ENCODE data around the gene ASB4. TPM values are rescaled to one million over a fixed set of nuclear protein-coding genes. Genes with fewer than 3 reads are reported as not detected.

The ASB4 gene
- total RNA-seq, 4 donors from 2014 or later: 1.3 TPM; not detected in 3

DNA sequence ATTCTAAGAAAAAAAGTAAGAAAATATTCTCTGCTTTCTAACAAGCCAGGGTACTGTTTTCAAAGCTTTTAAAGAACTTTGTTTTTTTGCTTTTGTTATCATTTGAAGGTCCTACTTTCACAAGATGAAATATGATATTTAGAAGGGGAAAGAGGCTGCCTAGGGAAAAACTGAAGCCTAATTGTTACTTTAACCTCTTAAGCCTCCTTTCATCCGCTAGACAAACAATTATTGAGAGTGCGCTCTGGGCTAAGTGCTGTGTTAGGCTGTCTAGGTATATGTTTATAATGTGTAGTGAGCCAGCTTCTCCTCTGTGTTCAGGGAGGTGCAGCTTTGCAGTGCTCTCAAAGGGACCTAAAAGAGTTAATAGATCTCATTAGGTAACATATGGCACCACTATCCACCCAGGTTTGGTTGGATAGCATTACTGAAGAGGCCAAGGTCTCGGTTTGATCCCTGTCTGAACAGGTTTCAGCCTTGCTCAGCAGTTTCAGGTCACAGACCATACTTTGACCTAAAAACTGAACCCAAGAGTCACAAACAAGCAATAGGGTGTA lies 92.6 kb downstream of the ASB4 start:
- TF ChIP-seq, protein P1, sequence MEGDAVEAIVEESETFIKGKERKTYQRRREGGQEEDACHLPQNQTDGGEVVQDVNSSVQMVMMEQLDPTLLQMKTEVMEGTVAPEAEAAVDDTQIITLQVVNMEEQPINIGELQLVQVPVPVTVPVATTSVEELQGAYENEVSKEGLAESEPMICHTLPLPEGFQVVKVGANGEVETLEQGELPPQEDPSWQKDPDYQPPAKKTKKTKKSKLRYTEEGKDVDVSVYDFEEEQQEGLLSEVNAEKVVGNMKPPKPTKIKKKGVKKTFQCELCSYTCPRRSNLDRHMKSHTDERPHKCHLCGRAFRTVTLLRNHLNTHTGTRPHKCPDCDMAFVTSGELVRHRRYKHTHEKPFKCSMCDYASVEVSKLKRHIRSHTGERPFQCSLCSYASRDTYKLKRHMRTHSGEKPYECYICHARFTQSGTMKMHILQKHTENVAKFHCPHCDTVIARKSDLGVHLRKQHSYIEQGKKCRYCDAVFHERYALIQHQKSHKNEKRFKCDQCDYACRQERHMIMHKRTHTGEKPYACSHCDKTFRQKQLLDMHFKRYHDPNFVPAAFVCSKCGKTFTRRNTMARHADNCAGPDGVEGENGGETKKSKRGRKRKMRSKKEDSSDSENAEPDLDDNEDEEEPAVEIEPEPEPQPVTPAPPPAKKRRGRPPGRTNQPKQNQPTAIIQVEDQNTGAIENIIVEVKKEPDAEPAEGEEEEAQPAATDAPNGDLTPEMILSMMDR (IDR thresholded peaks at IDR 0.05): no peak
- TF ChIP-seq POLR2A (IDR thresholded peaks at IDR 0.05): no peak
- no peak for DNase-seq
- no peaks in the 10 kb centered on the region for H3K4me1 ChIP-seq
- no peak overlapping the region for H3K4me3 ChIP-seq
- H3K27me3 ChIP-seq: no peaks in the 10 kb centered on the region
- peak overlapping the region in 1 of 4 donors; percentile 59 for H3K27ac ChIP-seq
- H3K9me3 ChIP-seq: no peaks in the 10 kb centered on the region
- H3K36me3 ChIP-seq: peaks cover 0 to under 1% (median 0%) of the 10 kb centered on the region in 3 donors

DNA sequence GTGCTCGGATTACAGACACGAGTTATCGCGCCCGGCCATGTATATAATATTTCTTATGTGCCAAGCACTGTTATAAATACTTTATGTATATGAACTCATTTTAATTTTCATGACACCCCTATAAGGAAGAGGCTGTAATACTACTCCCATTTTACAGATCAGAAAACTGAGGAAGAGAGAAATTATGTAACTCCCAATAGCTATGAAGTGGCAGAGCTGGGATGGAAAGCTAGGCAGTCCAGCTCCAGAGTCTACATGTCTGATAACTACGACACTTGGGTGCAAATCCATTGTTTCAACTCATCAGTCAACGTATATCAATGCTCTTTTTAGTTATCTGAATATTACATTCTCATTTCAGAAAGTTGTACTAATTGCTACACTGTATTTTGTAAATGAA lies 93.6 kb downstream of the ASB4 start:
- no peak overlapping the region for H3K4me3 ChIP-seq
- H3K4me1 ChIP-seq: no peaks in the 10 kb centered on the region
- peaks cover 0 to 10% (median 0%) of the 10 kb centered on the region in 3 donors for H3K36me3 ChIP-seq
- no peaks in the 10 kb centered on the region for H3K9me3 ChIP-seq
- H3K27ac ChIP-seq: no peak overlapping the region
- TF ChIP-seq, protein P1 (IDR thresholded peaks at IDR 0.05): no peak
- no peak for TF ChIP-seq POLR2A (IDR thresholded peaks at IDR 0.05)
- no peak for DNase-seq
- H3K27me3 ChIP-seq: no peaks in the 10 kb centered on the region

DNA sequence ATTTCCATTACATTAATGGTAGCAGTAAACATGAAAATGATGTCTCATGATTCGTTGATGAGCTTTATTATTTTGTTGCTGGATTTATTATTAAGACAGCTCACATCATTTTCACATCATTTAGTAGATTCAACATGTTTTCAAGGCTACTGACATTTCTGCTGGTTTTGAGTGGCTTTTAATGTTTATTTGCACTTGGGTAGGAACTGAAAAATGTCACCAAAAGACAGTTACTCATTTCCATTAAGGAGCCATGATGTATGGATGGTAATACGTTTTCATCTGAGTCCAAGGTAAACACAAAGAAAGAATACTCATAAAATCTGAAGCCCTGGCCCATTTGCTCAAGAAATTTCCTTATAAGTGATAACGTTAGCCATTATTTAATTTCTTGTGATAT lies 95.7 kb downstream of the ASB4 start:
- DNase-seq: no peak
- no peaks in the 10 kb centered on the region for H3K4me1 ChIP-seq
- peaks cover 0 to 32% (median 0%) of the 10 kb centered on the region in 3 donors for H3K36me3 ChIP-seq
- H3K27ac ChIP-seq: no peak overlapping the region
- H3K4me3 ChIP-seq: no peak overlapping the region
- no peak for TF ChIP-seq POLR2A (IDR thresholded peaks at IDR 0.05)
- TF ChIP-seq, protein P1 (IDR thresholded peaks at IDR 0.05): no peak
- no peaks in the 10 kb centered on the region for H3K27me3 ChIP-seq
- no peaks in the 10 kb centered on the region for H3K9me3 ChIP-seq

DNA sequence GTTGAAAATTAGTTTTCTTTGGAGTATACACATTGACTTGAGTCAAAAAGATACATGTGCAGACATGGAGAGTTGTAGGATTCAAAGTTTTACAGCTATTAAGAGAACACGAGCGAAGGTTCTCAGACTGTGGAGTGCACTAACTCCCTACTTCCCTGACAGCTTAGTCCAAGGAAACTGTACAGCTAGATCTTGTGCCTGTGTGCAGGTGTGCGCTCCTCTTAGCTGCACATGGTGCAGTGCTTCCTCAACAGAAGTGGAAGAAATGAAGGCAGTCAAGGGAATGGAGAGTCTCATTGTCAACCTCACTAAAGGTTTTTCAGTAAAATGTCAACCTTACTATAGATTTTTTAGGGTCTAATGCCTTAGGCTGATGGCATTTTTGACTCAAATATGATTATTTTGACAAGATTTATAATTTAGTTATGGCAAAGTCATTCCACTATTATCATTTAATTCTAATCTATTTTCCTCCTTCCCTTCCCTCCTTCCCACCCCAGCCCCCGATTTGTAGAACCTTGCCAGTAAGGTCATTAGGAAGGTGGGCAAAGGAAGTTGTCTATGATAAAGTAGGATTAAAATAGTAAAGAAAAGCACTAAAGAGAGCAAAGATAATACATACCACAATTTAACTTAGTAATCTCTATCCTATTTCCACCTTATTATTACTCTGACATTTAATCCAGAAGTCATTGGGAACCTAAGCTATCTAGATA lies 97.0 kb downstream of the ASB4 start:
- Histone ChIP-seq H3K36me3 (peaks cover 0 to 44% (median 0%) of the 10 kb centered on the region in 3 donors), H3K27ac (peak overlapping the region in 2 of 4 donors; percentile 24 to 61), H3K4me1 (no peaks in the 10 kb centered on the region), H3K4me3 (no peak overlapping the region), H3K9me3 (no peaks in the 10 kb centered on the region), H3K27me3 (no peaks in the 10 kb centered on the region)
- DNase-seq: peak in 1 of 3 donors; percentile 59
- TF ChIP-seq, protein P1 (IDR thresholded peaks at IDR 0.05): peak in 1 of 6 experiments; percentile 1
- peak in 1 of 2 donors; percentile 38 for TF ChIP-seq POLR2A (IDR thresholded peaks at IDR 0.05)

DNA sequence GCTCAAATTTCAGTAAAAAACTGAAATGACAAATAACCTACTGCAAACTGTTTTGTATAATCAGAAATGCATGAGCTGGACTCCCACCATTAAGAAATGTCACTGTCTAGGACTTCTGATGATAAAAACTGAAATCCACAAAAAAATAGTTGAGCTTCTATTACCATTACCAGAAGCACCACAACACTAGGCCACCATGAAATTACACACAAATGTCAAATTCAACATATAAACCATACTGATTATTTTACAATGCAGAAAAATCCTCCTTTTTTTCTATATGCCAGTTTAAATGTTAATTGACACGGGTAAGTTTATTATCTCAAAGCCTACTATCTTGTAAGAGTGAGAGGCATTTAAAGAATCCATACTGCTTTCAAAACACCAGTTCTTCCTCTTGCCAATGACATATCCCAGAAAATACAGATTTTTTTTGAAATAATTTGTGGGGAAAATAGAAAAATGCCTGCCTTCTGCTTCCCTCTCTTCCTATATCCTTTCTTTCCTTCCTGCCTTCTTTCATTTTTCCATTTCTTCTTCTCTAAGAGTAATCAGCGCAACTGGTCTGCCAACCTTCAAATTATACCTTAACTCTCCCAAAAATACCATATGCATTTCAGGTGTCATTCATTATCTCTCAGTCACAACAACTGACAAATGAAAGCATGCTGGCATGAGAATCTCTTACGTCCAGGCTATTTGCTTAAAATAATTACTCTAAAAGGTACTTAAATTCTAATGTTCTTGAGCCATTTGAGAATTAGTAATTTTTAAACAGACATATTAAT lies 98.3 kb downstream of the ASB4 start:
- H3K27me3 ChIP-seq: no peaks in the 10 kb centered on the region
- H3K4me3 ChIP-seq: no peak overlapping the region
- no peaks in the 10 kb centered on the region for H3K9me3 ChIP-seq
- TF ChIP-seq, protein P1 (IDR thresholded peaks at IDR 0.05): peak in 1 of 6 experiments; percentile 0
- peak in 1 of 2 donors; percentile 31 for TF ChIP-seq POLR2A (IDR thresholded peaks at IDR 0.05)
- no peak for DNase-seq
- H3K4me1 ChIP-seq: no peaks in the 10 kb centered on the region
- H3K27ac ChIP-seq: peak overlapping the region in 1 of 4 donors; percentile 51
- H3K36me3 ChIP-seq: peaks cover 0 to 56% (median 0%) of the 10 kb centered on the region in 3 donors
